ENCODE measurements around the gene AP1M1. TPM values are rescaled to one million over a fixed set of nuclear protein-coding genes. Genes with fewer than 3 reads are reported as not detected.
A peak's percentile ranks its signal among the peaks of the same experiment; 100 is the strongest.

AP1M1 gene
- total and polyA plus RNA-seq, 2 experiments from 2014 or later = 56.7 to 93.3 TPM

- Histone ChIP-seq H4K20me1 (ENCODE audit: insufficient read depth, poor library complexity, severe bottlenecking) (no peaks in the 10 kb centered on the region), H3K4me3 (no peak overlapping the region), H3K9me3 (ENCODE audit: low read depth) (no peaks in the 10 kb centered on the region), H3K9me2 (replicated peaks; ENCODE audit: insufficient read depth) (no peaks in the 10 kb centered on the region), H3K27ac (peak overlapping the region; percentile 72), H3K79me2 (peaks cover 49% of the 10 kb centered on the region), H3K27me3 (no peaks in the 10 kb centered on the region), H3K36me3 (replicated peaks; ENCODE audit: insufficient read depth, low read depth) (no peaks in the 10 kb centered on the region), H2AFZ (no peak overlapping the region), H3K4me2 (peak overlapping the region; percentile 93), H3K4me1 (ENCODE audit: insufficient read depth) (peaks cover 20% of the 10 kb centered on the region)
- DNase-seq (ENCODE audit: low spot score) = no peak
- TF ChIP-seq EZH2 (IDR thresholded peaks at IDR 0.05; ENCODE audit: borderline replicate concordance) (no peak), EZH2phosphoT487 (IDR thresholded peaks at IDR 0.05; ENCODE audit: low read depth, severe bottlenecking, unreplicated experiment) (no peak)
- TF ChIP-seq, protein P1, sequence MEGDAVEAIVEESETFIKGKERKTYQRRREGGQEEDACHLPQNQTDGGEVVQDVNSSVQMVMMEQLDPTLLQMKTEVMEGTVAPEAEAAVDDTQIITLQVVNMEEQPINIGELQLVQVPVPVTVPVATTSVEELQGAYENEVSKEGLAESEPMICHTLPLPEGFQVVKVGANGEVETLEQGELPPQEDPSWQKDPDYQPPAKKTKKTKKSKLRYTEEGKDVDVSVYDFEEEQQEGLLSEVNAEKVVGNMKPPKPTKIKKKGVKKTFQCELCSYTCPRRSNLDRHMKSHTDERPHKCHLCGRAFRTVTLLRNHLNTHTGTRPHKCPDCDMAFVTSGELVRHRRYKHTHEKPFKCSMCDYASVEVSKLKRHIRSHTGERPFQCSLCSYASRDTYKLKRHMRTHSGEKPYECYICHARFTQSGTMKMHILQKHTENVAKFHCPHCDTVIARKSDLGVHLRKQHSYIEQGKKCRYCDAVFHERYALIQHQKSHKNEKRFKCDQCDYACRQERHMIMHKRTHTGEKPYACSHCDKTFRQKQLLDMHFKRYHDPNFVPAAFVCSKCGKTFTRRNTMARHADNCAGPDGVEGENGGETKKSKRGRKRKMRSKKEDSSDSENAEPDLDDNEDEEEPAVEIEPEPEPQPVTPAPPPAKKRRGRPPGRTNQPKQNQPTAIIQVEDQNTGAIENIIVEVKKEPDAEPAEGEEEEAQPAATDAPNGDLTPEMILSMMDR (IDR thresholded peaks at IDR 0.05; ENCODE audit: poor library complexity) = no peak
- WGBS (ENCODE audit: low lambda C conversion rate, missing lambda C conversion rate) = 93% methylated on average over 9 of the region's 9 CpGs
These were observed 1.7 kb downstream of the AP1M1 start for GRCh38 chr19:16199275-16199932.

GRCh38 chr19:16200038-16201010 lies 2.6 kb downstream of the AP1M1 start:
- Histone ChIP-seq H3K79me2 (peaks cover 49% of the 10 kb centered on the region), H3K4me1 (ENCODE audit: insufficient read depth) (peaks cover 20% of the 10 kb centered on the region), H3K36me3 (replicated peaks; ENCODE audit: insufficient read depth, low read depth) (no peaks in the 10 kb centered on the region), H3K27ac (peak overlapping the region; percentile 72), H3K4me3 (no peak overlapping the region), H3K9me2 (replicated peaks; ENCODE audit: insufficient read depth) (no peaks in the 10 kb centered on the region), H3K9me3 (ENCODE audit: low read depth) (no peaks in the 10 kb centered on the region), H2AFZ (no peak overlapping the region), H3K4me2 (peak overlapping the region; percentile 93), H3K27me3 (no peaks in the 10 kb centered on the region), H4K20me1 (ENCODE audit: insufficient read depth, poor library complexity, severe bottlenecking) (no peaks in the 10 kb centered on the region)
- peak; percentile 75 for DNase-seq (ENCODE audit: low spot score)
- TF ChIP-seq EZH2phosphoT487 (IDR thresholded peaks at IDR 0.05; ENCODE audit: low read depth, severe bottlenecking, unreplicated experiment) = no peak
- TF ChIP-seq EZH2 (IDR thresholded peaks at IDR 0.05; ENCODE audit: borderline replicate concordance) = no peak
- TF ChIP-seq, protein P1 (IDR thresholded peaks at IDR 0.05; ENCODE audit: poor library complexity) = peak; percentile 4
- 88% methylated on average over 20 of the region's 20 CpGs for WGBS (ENCODE audit: low lambda C conversion rate, missing lambda C conversion rate)

- Histone ChIP-seq H3K4me1 (ENCODE audit: insufficient read depth) (peaks cover 17% of the 10 kb centered on the region), H3K4me2 (no peak overlapping the region), H3K79me2 (peaks cover 49% of the 10 kb centered on the region), H3K27me3 (no peaks in the 10 kb centered on the region), H3K36me3 (replicated peaks; ENCODE audit: insufficient read depth, low read depth) (no peaks in the 10 kb centered on the region), H3K9me2 (replicated peaks; ENCODE audit: insufficient read depth) (no peaks in the 10 kb centered on the region), H2AFZ (no peak overlapping the region), H3K27ac (no peak overlapping the region), H3K4me3 (no peak overlapping the region), H3K9me3 (ENCODE audit: low read depth) (no peaks in the 10 kb centered on the region), H4K20me1 (ENCODE audit: insufficient read depth, poor library complexity, severe bottlenecking) (no peaks in the 10 kb centered on the region)
- WGBS (ENCODE audit: low lambda C conversion rate, missing lambda C conversion rate) = 97% methylated on average over 4 of the region's 4 CpGs
- no peak for DNase-seq (ENCODE audit: low spot score)
- TF ChIP-seq EZH2 (IDR thresholded peaks at IDR 0.05; ENCODE audit: borderline replicate concordance) (no peak), EZH2phosphoT487 (IDR thresholded peaks at IDR 0.05; ENCODE audit: low read depth, severe bottlenecking, unreplicated experiment) (no peak)
- TF ChIP-seq, protein P1 (IDR thresholded peaks at IDR 0.05; ENCODE audit: poor library complexity) = no peak
These were observed 3.3 kb downstream of the AP1M1 start for GRCh38 chr19:16201011-16201391.

Data from hepatocyte (in vitro differentiated cells).